ENCODE measurements around the gene MPL.
A peak's percentile ranks its signal among the peaks of the same experiment; 100 is the strongest.

DNA sequence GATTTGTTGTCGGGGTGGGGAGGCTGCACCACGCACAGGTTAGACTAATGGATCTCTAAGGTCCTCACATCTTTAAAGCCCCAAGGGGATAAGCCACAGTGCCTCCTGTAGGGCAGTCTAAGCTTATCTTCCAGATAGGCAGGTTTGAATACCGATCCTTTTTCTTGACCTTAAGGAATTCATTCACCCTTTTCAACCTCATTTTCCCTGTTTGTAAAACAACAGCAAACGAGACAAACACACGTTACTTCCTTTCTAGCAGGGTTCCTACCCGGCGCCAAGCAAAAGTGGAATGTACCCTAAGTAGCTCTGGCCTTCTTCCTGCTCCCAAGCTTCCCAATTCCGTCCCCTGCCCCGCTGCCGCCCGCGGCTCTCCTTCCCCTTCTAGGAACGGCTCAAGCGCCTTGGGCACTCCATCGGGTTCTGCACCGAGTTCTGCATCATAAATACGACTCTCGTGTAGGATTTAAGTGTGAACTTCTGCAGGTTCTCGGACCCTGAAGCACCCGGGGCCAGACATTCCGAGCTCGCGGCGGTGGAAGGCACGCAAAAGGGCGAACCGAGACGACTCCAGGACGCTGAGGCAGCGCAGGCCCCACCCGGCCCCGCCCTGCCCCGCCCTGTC lies 20.6 kb downstream of the MPL start:
- TF ChIP-seq CTCF (IDR thresholded peaks at IDR 0.05) (no peak), POLR2A (IDR thresholded peaks at IDR 0.05) (peak in 1 of 2 donors; percentile 6)

Data from vagina (tissue), 2 donors.